ENCODE measurements around the gene AFF3.
"Not testable (repeated sequence)": the region's sequence is repeated elsewhere in the genome, so short reads cannot be mapped to it uniquely, and the experiment has no call there.

The AFF3 gene

DNA sequence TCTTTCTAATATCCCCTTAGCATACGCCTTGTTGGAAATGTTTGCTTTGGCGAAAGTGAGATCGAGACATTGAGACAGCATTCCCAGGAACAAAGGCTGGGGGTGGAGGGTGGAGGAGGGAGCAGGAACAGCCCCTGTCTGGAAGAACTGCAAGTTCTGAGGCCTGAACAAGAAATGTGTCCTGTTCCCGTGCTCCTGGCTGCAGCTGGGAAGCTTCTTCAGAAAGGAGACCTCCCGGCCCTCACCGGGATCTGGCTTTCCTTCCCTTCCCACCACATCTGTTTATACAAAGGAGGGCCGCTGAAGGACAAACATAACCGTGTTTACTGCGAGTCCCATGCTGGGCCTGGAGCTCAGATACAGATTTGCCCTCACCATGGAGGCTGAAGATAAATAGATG lies 35.9 kb downstream of the AFF3 start:
- no peak for DNase-seq

DNA sequence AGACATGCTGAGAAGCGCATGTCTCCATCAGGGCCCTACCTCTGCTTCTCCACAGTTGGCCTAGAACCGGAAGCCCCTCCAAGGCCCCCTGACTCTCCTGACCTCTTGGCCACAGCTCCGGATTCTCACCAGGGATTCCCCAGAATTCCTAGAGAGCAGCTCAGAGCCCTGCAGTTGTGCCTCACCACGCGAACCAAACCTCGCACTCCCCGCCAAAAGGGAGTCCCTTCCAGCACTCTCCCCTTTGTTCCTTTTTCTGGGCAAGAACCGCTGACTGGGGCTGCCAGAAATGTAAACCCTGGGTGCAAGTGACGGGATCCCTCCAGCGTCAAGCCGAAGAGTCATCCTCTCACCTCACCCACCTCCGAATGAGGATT lies 36.7 kb downstream of the AFF3 start:
- DNase-seq = no peak

DNA sequence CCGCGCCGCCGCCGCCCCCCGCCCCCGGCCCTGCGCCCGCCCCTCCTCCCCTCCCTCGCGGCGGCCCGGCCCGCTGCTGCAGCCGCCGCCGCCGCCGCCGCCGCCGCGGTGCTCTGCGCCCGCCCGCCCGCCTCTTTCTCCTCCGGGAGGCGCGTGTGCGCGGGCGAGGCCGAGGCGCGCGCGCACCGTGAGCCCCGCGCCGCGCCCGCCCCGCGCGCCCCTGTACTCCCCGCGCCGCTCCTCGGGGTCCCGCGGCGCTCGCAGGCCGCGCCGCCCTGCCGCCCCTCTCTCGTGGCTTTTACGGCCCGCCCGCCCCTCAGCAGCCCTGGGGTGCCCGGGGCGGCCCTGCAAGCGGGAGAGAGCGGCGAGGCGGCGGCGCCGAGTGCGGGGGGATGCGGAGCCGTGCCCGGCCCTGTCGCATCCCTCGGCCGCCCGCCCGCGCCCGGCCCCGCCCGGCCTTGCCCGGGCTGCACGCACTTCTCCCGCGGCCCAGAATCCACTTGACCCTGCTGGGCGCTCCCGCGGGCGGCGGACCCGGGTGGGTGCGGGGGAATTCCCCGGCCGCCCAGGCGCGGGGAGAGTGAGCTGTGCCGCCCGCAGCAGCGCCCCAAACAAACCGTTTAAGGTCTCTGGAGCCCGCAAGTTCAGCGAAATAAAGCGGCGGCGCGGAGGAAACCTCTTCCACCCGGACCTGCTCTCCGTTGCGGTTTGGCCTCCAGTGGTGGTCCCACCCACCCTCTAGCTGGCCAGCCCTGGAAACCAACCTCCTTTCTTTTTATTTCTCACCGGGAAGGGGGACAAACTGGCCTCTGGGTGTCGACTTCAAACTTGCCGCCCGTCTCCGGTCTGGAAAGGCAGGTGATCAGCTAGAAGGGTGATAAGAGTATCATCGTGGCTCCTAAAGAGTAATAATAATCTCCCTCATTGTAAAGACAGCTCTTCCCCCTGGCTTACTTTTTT lies 37.4 kb downstream of the AFF3 start:
- peak; percentile 12 for DNase-seq

DNA sequence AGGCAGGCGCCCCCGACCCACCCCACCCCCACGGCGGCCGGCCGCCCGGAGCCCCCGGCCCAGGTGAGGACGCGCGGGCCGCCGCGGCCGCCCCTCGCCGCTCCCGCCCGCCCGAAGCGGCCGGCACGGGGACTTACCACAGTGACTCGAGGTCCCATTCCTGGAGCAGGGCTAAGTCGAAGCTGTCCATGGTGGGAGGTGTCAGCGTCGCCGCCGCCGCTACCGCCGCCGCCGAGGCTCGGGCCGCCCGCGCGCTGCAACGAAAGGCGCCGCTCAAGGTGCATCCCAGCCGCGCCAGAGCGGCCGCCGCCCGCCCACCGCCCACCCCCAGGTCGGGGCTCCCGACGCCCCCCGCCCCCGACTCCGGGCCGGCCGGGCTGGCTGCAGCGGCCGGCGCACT lies 38.1 kb downstream of the AFF3 start:
- DNase-seq = not testable (repeated sequence)

GRCh38 chr2:100103527-100104252 lies 38.7 kb downstream of the AFF3 start:
- not testable (repeated sequence) for DNase-seq

DNA sequence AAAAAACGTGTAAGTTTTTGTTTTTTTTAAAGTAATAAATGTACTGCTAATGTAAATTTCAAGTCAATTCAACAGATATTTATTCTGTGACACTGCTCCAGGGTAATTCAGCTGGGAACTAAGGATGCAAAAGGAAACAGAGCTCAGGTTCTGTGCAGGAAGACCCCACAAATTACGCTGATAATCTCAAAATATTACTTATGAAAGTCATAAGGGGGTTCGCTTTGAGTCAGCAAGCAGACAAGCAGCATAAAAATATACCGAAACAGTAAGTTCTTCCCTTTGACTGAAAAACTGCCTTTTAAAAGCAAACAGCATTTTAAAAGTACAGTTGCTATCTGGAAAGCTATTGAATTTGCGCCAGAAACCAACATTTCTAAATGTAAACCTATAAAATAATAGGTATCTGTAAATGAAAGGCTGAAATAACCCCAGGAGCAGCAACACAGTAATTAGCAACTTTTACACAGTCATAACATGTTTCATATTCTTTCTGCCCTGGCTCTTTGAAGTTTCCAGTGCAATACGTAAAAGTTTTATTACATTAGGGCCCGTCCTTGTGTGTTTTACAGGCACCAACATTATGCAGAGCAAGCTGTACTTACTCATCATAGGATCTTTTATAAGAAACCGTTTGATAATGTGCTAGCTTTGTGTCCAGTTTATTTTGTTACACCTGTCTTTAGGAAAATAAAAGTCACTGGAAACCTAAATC lies 39.8 kb downstream of the AFF3 start:
- not testable (repeated sequence) for DNase-seq

GRCh38 chr2:100098855-100099254 lies 43.5 kb downstream of the AFF3 start:
- not testable (repeated sequence) for DNase-seq

GRCh38 chr2:100097611-100098294 lies 44.6 kb downstream of the AFF3 start:
- not testable (repeated sequence) for DNase-seq

- DNase-seq = not testable (repeated sequence)
Observed at GRCh38 chr2:100095845-100096244, 46.5 kb downstream of the AFF3 start.

DNA sequence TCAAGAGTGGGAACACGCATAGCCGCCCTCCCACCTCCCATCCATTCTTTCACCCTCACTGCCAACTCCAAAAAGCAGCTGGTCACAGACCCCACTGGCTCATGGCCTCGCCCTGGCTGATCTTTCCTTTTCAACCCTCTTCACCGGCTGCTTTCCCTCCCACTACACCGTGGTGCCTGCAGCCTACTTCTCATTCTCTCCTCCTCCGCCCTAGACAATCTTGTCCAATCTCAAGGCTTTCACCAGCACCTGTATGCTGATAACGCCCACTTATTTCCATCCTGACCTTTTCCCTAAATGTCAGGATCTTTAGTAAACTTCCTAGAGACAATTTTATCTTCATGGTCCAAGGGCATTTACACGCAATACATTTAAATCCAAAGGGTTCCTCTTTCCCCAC lies 50.6 kb downstream of the AFF3 start:
- not testable (repeated sequence) for DNase-seq

- not testable (repeated sequence) for DNase-seq
Observed at GRCh38 chr2:100085744-100086143, 56.6 kb downstream of the AFF3 start.

DNA sequence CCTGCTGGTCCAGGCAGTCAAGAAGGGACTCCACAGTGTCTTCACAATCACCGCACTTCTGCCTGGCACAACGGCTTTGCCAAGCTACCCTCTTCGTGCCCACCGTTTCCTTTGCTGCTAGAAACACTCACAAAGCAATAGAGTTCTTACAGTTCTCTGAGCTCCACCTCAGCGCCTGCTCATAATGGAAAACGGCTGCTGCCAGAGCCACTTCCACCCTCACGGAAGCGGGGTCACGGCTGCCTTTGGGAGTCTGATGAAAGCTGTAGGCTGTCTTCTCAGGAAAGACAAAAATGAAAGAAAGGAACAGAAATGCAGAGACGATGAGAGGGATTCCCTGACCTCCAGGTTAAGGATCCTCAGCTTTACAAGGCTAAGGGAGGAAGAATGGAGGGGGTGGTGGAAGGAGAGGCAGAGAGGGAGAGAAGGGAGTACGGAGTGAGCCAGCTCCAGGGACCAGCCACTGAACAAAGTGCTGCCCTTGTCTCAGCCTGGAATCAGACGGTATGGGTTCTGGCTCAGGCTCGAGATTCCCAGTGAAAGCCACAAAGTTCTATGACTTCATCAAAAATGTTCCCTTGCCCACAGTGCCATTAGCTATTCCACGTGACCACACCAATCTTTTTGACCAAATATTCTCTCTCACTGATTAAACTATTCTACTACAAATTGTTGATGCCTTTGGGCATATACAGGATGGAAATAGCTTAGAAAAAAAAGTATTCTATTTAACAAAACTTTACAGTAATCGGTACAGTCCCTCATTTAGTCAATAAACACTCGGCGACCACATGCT lies 58.8 kb downstream of the AFF3 start:
- not testable (repeated sequence) for DNase-seq

- DNase-seq = not testable (repeated sequence)
Observed at GRCh38 chr2:100082302-100082978, 60.0 kb downstream of the AFF3 start.

DNA sequence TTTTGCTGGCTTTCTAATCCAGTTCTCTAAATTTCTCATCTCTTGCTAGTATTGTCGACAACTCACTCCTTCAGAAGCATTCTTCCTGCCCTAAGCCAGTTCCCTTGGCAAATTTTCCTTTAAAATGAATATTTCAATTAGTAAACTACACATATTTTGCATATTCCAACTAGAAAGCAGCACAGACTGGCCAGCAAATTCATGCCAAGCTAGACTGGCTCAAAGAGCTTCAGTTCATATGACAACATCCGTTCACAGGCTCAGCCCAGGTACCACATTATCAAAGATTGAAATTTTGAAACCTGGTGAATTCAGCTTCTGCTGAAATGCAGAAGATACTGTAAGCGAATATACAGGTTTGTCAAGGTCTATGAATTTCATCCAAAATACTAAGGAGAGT lies 64.5 kb downstream of the AFF3 start:
- DNase-seq = no peak

DNA sequence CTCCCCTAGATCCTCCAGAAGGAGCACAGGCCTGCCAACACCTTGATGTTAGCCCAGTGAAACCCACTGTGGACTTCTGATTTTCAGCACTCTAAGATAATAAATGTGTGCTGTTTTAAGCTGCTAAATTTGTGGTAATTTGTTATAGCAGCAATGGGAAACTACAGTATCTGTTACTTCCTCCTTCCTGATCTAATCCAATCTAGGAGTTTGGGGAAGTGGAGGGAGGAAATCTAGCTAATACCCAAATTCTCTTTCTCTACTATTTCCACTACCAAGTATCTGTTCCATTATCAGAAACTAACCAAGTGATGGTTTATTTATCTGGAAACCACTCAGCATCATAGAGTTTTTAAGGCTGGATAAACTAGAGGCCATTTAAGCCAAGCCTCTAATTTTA lies 64.9 kb downstream of the AFF3 start:
- DNase-seq = no peak

- DNase-seq = no peak
Observed at GRCh38 chr2:100075532-100075931, 66.9 kb downstream of the AFF3 start.

GRCh38 chr2:100073110-100073509 lies 69.3 kb downstream of the AFF3 start:
- no peak for DNase-seq

GRCh38 chr2:100072503-100072902 lies 69.9 kb downstream of the AFF3 start:
- DNase-seq = no peak

DNA sequence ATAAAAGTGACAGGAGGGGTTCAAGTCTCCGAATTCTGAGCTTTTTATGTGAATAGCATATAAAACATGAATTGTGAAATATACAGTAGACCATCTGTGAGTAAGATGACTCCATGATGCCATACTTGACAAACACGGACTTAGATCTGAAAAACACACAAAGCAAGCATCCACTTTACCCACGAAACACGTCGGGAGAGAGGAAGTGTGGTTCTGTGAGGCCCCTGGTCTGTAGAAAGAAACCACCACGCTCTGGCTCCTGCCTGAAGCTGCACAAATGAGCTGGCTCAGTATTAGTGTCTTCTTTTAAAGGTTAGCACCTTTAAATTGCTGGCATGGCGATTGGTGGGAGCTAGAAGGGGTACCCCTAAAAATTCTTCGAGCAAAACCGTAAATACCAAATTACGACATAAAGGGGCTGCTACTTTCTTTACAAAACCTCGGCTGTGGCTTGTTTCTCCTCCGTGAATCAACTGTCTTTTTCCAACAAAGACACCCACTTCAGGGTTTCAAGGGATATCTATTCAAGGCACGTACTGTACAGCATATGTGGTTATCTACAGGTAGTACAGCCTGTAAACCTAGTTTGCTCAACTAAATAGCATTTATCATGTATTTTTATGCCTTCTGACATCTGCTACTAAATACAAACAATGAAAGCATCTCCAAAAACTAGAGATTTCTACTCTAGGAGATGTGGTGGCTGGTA lies 70.9 kb downstream of the AFF3 start:
- peak; percentile 13 for DNase-seq

- DNase-seq = peak; percentile 4
Observed at GRCh38 chr2:100070078-100070477, 72.3 kb downstream of the AFF3 start.

- DNase-seq = no peak
Observed at GRCh38 chr2:100068395-100068794, 74.0 kb downstream of the AFF3 start.
